NOMO-1 treated with dmso at 0.1 percent for 144 hours (cell line): ENCODE data around the gene CHCHD6.

Source experiments
- DNase-seq: peaks from one replicate; lab custom pipeline; 2025; ENCODE audit not compliant: unreplicated experiment; lab: John Stamatoyannopoulos, UW

CHCHD6 gene

GRCh38 chr3:126970921-126971320, 266.9 kb downstream of the CHCHD6 start:
- DNase-seq, result no peak

GRCh38 chr3:126971891-126972351, 267.9 kb downstream of the CHCHD6 start:
- DNase-seq, result no peak

GRCh38 chr3:126972866-126973265, 268.8 kb downstream of the CHCHD6 start:
- no peak for DNase-seq

GRCh38 chr3:126973814-126974213, 269.8 kb downstream of the CHCHD6 start:
- no peak for DNase-seq

GRCh38 chr3:126974756-126975155, 270.7 kb downstream of the CHCHD6 start:
- no peak for DNase-seq

- no peak for DNase-seq
These were observed 272.9 kb downstream of the CHCHD6 start for GRCh38 chr3:126976906-126977305.

GRCh38 chr3:126977821-126978220, 273.8 kb downstream of the CHCHD6 start:
- DNase-seq, result no peak

GRCh38 chr3:126978291-126978690, 274.3 kb downstream of the CHCHD6 start:
- no peak for DNase-seq

- DNase-seq, result no peak
These were observed 275.1 kb downstream of the CHCHD6 start for GRCh38 chr3:126979046-126979628.

- no peak for DNase-seq
These were observed 276.3 kb downstream of the CHCHD6 start for GRCh38 chr3:126980266-126980811.

- DNase-seq, result peak; percentile 49
These were observed 278.1 kb downstream of the CHCHD6 start for GRCh38 chr3:126982126-126982470.

- peak; percentile 64 for DNase-seq
These were observed 278.6 kb downstream of the CHCHD6 start, which contains the start of gene PLXNA1 for GRCh38 chr3:126982471-126983175. PLXNA1 (plus strand) TSS chr3:126983115; CDS start chr3:126988594, 5,479 bp downstream.

- no peak for DNase-seq
These were observed 279.2 kb downstream of the CHCHD6 start for GRCh38 chr3:126983276-126983652.

- DNase-seq, result no peak
These were observed 279.8 kb downstream of the CHCHD6 start for GRCh38 chr3:126983653-126984390.

- no peak for DNase-seq
These were observed 280.5 kb downstream of the CHCHD6 start for GRCh38 chr3:126984391-126985131.

- no peak for DNase-seq
These were observed 281.3 kb downstream of the CHCHD6 start for GRCh38 chr3:126985132-126985985.

- DNase-seq, result no peak
These were observed 282.0 kb downstream of the CHCHD6 start for GRCh38 chr3:126986001-126986400.

- DNase-seq, result no peak
These were observed 283.1 kb downstream of the CHCHD6 start for GRCh38 chr3:126987129-126987528.

- DNase-seq, result no peak
These were observed 283.6 kb downstream of the CHCHD6 start for GRCh38 chr3:126987596-126987995.

GRCh38 chr3:126988451-126989021, 284.5 kb downstream of the CHCHD6 start:
- DNase-seq, result no peak
